WI38 (cell line): ENCODE measurements around the gene TMEM108.

Experiments
- H3K4me3 ChIP-seq: 2 replicates; pipeline ENCODE4 v1.5.1; 2011; ENCODE audit warnings: low read depth, mild to moderate bottlenecking, control low read depth, low read length
- TF ChIP-seq, protein P1 (sequence below): IDR thresholded peaks from 2 replicates; pipeline ENCODE4 v1.5.1; 2012; ENCODE audit warnings: low read depth, mild to moderate bottlenecking, control low read depth, low read length

Gene TMEM108

DNA sequence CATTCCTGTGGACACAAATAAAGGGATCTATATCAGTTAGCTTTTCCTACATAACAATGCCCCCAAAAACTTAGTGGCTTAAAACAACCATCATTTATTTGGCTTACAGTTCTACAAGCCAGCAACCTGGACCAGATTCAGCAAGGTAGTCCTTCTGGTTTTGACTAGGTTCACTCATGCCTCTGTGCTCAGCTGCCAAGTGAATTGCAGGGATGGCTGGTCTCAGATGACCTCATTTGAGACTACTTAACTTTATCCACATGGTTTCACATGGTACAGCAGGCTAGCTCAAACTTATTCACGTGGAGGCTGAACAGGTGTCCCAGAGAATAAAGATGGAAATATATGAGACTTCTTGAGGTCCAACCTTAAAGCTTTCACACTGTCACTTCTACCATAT lies 242.4 kb downstream of the TMEM108 start:
- TF ChIP-seq, protein P1, sequence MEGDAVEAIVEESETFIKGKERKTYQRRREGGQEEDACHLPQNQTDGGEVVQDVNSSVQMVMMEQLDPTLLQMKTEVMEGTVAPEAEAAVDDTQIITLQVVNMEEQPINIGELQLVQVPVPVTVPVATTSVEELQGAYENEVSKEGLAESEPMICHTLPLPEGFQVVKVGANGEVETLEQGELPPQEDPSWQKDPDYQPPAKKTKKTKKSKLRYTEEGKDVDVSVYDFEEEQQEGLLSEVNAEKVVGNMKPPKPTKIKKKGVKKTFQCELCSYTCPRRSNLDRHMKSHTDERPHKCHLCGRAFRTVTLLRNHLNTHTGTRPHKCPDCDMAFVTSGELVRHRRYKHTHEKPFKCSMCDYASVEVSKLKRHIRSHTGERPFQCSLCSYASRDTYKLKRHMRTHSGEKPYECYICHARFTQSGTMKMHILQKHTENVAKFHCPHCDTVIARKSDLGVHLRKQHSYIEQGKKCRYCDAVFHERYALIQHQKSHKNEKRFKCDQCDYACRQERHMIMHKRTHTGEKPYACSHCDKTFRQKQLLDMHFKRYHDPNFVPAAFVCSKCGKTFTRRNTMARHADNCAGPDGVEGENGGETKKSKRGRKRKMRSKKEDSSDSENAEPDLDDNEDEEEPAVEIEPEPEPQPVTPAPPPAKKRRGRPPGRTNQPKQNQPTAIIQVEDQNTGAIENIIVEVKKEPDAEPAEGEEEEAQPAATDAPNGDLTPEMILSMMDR = no peak
- H3K4me3 ChIP-seq = no peak overlapping the region

DNA sequence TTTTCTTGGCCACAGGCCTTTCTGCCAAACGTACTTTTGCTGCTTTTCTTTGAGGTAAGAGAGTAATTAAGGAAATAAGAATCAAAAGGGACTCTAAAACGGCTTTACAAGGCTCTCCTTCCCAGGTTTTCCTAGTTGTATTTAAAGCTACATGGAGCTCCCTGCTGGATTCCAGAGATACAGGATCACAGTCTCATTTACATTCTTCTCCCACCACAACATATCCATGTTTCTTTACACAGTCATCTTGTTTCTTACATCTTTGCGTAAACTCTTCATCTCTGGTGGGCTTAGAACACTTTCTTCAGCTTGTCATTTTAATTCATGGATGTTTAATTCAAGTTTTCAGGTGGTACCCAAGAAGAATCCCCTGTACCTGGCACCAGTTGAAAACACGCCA lies 244.0 kb downstream of the TMEM108 start:
- TF ChIP-seq, protein P1 = no peak
- H3K4me3 ChIP-seq = no peak overlapping the region

DNA sequence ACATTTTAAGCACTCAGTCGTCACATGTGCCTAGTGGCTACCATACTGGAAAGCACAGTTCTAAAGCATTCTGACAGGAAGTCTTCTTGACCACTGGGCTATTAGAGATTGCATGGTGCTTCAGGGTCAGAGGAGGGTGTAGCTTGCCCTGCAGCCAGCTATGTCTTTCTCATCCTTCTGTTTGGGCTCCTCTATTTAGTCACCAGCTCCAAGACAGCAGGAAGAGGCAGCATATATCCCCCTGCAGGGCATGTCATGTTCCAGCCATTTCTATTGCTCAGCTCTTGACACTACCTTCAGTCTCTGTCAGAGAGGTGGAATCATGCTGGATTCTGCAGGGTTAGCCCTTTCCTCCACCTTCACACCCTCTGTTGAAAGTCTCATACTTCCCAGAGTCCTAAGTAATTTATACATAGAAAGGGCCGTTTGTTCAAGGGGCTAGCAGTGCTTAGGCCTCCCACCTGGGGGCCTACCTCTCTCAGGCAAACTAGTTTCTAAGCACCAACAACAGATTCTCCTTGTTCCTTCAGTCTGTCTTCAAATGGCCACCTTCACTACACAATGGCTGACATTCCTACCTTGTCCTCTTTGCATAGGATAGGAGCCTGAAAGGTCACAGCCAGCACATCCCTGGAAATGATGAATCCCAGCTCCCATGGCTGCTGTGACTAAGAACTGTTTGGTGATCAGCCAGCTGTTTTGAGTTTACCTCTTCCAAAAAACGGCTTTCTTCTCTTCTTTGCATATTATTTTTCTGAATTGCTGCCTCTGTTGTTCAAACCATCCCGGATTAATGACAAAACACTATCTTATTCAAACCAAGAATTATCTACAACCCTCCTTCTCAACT lies 246.0 kb downstream of the TMEM108 start:
- TF ChIP-seq, protein P1 = no peak
- H3K4me3 ChIP-seq = no peak overlapping the region

DNA sequence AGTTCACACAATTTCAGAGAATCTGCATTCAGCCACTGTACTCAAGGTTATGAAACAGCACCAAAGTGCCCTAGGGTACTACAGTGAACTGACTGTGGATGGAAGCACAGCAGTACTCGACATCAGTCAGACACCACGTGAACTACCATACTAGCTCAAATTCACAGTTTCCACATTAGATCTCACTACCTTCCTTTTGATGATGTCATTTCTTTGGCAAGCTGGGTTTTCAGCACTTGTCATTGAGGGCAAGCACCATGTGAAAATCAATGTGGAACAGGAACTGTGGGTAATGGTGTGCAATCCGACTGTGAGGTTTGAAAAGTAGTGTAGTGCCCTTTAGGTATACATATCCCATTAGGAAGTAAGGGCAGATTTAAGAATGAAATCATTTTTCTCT lies 251.1 kb downstream of the TMEM108 start:
- TF ChIP-seq, protein P1 = no peak
- H3K4me3 ChIP-seq = no peak overlapping the region

DNA sequence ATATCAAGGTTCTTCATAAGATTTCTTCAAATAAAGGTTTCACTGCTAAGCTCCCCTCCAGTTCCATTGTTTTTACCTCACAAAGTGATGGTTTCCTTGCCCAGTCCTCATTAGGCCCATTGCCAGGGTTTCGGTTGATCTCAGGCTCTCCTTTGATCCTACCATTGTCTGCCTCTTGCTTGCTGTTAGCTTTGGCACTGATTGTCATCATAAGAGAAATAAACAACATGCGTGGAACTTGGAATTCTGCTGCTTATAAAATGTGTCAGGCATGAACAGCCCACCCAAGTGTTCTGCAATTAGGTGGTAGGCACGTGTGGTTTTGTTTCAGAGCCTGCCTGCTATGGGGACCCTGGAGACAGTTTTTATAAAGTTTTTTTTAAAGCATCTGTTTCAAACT lies 254.1 kb downstream of the TMEM108 start:
- TF ChIP-seq, protein P1 = no peak
- H3K4me3 ChIP-seq = no peak overlapping the region

DNA sequence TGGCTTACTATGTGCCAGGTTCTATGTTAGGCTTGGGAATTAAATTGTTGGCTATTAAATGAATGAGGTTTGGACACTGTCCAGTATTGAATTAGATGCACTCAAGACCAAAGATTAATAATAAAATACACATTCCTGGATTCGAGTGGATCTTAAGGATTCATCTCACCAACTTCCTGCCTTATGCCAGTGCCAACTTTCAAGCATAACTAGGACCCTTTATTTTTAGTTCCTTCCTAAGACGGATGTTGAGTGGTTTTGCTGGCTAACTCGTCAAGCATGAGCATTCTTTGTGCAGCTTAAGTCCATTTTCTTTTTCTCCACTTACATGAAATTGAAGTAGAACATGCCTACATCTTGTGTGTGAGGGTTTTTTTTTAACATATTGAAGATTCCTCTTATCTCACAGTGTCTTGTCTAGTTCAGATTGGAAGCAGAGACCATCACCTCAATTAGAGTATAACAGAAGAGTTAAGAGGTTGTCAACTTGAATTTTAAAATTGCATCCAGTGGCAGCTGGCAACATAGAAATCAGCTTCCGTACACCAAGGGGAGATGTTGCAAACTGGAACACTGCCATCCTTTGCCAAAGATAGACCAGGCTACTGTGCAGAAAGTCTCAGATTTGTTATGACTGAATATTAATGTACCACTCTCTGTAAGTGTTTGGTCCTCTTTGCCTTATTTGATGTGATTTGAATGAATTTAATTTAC lies 255.4 kb downstream of the TMEM108 start:
- TF ChIP-seq, protein P1 = no peak
- no peak overlapping the region for H3K4me3 ChIP-seq

DNA sequence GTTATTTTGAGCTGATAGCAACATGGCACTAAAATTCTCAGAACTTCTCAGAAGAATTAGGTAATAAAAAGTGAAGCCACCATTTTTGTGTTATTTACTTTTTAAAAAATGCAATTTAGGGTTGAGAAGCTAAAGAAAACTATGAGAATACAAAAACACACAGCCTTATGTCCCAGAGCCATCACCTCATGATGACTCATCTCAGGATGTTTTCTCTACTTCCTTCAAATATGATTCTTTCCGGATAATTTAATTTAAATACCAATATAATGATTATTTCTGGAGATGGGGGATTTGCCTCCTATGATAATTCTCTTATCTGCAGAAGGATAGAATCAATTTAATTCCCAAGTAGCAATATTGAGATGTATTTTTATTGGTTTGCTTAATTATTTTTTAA lies 256.1 kb downstream of the TMEM108 start:
- H3K4me3 ChIP-seq = no peak overlapping the region
- TF ChIP-seq, protein P1 = no peak
